K562 (cell line): ENCODE results near the gene SLC2A10. TPM values are rescaled to one million over a fixed set of nuclear protein-coding genes. Genes with fewer than 3 reads are reported as not detected.

Experiments
- ATAC-seq: fragments of 200-7000 bp; cut with Tn5 transposase; 3 replicates; pipeline ENCODE4 v1.9.1; 2020; ENCODE audit warnings: moderate library complexity
- BruUV-seq: library from RNA; stranded (reverse); fragments of 400-500 nt; replicated peaks from 2 replicates; lab custom pipeline; 2021; lab: Mats Ljungman, UMichigan
- CTCF ChIA-PET: fragments of 300-600 bp; formaldehyde crosslinking; extraction: SDS; loops from one replicate; lab custom pipeline; 2021; ENCODE audit warnings: low intra/inter-chr PET ratio; lab: Yijun Ruan, JAX
- POLR2A ChIA-PET: fragments of 300-600, 350-650 bp; sonication (Branson Sonifier 250); formaldehyde crosslinking; extraction: SDS; loops from one replicate; lab custom pipeline; 2021; ENCODE audit warnings: antibody characterized with exemption, inconsistent platforms; lab: Yijun Ruan, JAX
- DNase-seq, 4 experiments: peaks; one replicate each; pipeline versions ENCODE4 v3.0.0 to v3.0.0-alpha.2; 2011 to 2018; ENCODE audit warnings: low spot score in 3 of 4, mixed read lengths in 3 of 4; ENCODE audit errors: extremely low read depth in 1 of 4
- FAIRE-seq: peaks from 2 replicates; lab custom pipeline; 2011; peaks lifted over from hg19 to GRCh38; lab: Jason Lieb, UNC
- H2AFZ ChIP-seq: 2 replicates; pipeline ENCODE4 v1.6.0; 2011; ENCODE audit warnings: low read depth, low read length, control low read depth, inconsistent platforms
- H3K27ac ChIP-seq: fragments of 200-600 bp; 3 replicates; pipeline ENCODE4 v1.8.0; 2011; ENCODE audit warnings: low read depth, mild to moderate bottlenecking, control low read depth, inconsistent platforms, low read length, moderate library complexity, mixed read lengths; ENCODE audit errors: extremely low read depth
- H3K27me3 ChIP-seq, 2 experiments: fragments of 300-600 bp in 1 of 2; 2 replicates in 1 of 2; 3 replicates in 1 of 2; pipeline versions ENCODE4 v1.6.0 to v1.8.0; 2011; ENCODE audit warnings: inconsistent platforms in 2 of 2, low read length in 2 of 2, mild to moderate bottlenecking in 1 of 2, mixed read lengths in 1 of 2, moderate library complexity in 1 of 2; ENCODE audit not compliant: control insufficient read depth in 2 of 2, insufficient read depth in 2 of 2
- H3K36me3 ChIP-seq: fragments of 300-600 bp; 3 replicates; pipeline ENCODE4 v1.8.0; 2011; ENCODE audit warnings: mild to moderate bottlenecking, low read length, inconsistent platforms; ENCODE audit not compliant: control insufficient read depth, insufficient read depth
- H3K4me1 ChIP-seq, 2 experiments: fragments of 200-600 bp in 1 of 2; replicated peaks in 1 of 2; 2 replicates in 1 of 2; 3 replicates in 1 of 2; pipeline versions ENCODE4 v1.5.1 to v1.8.0; 2011; ENCODE audit warnings: inconsistent platforms in 2 of 2, low read length in 2 of 2, mild to moderate bottlenecking in 1 of 2, mixed read lengths in 1 of 2, moderate library complexity in 1 of 2; ENCODE audit not compliant: control insufficient read depth in 2 of 2, insufficient read depth in 2 of 2
- H3K4me2 ChIP-seq: 2 replicates; pipeline ENCODE4 v1.6.1; 2011; ENCODE audit warnings: low read length, control low read depth, inconsistent platforms, mixed read lengths; ENCODE audit not compliant: insufficient read depth
- H3K4me3 ChIP-seq: fragments of 200-600 bp; sonication (generic), shearing (Covaris generic); 2 replicates; pipeline ENCODE4 v1.5.1; 2016; ENCODE audit warnings: control low read depth, inconsistent platforms
- H3K79me2 ChIP-seq: fragments of 200-600 bp; 3 replicates; pipeline ENCODE4 v1.8.0; 2011; ENCODE audit warnings: low read length, inconsistent platforms; ENCODE audit not compliant: control insufficient read depth, insufficient read depth
- H3K9ac ChIP-seq, 2 experiments: 2 replicates each; pipeline versions ENCODE4 v1.6.0 to v1.6.1; 2011; ENCODE audit warnings: low read depth in 2 of 2, low read length in 2 of 2, control low read depth in 1 of 2, inconsistent platforms in 1 of 2, mild to moderate bottlenecking in 1 of 2, mixed read lengths in 1 of 2; ENCODE audit not compliant: insufficient read depth in 1 of 2
- H3K9me1 ChIP-seq: one replicate; pipeline ENCODE4 v1.6.0; 2011; ENCODE audit warnings: inconsistent platforms, mild to moderate bottlenecking, low read length, moderate library complexity; ENCODE audit not compliant: control insufficient read depth, insufficient read depth
- H3K9me3 ChIP-seq: replicated peaks from 2 replicates; pipeline ENCODE4 v1.5.1; 2011; ENCODE audit warnings: low read depth, low read length, inconsistent platforms; ENCODE audit not compliant: control insufficient read depth, insufficient read depth
- H4K20me1 ChIP-seq: replicated peaks from 2 replicates; pipeline ENCODE4 v1.6.1; 2011; ENCODE audit warnings: low read length, inconsistent platforms, mixed read lengths; ENCODE audit not compliant: control insufficient read depth, insufficient read depth
- ATF7 ChIP-seq: fragments of 450-650 bp; IDR thresholded peaks from 2 replicates; pipeline ENCODE4 v1.7.1; 2014; ENCODE audit warnings: mild to moderate bottlenecking, moderate library complexity
- HNRNPLL ChIP-seq: fragments of 200-400 bp; formaldehyde crosslinking; IDR thresholded peaks from 2 replicates; pipeline ENCODE4 v1.6.1; 2017; ENCODE audit warnings: low read length, low read depth, mild to moderate bottlenecking; ENCODE audit not compliant: poor library complexity, severe bottlenecking
- MLLT1 ChIP-seq, 2 experiments: fragments of 450-650 bp; IDR thresholded peaks; 2 replicates each; pipeline ENCODE4 v1.6.1; 2016
- NFRKB ChIP-seq: fragments of 450-650 bp; IDR thresholded peaks from 2 replicates; pipeline ENCODE4 v1.6.1; 2016; ENCODE audit warnings: low read depth
- NR4A1 ChIP-seq, 2 experiments: fragments of 250-450 bp in 1 of 2; fragments of 450-650 bp in 1 of 2; sonication (Bioruptor Pico) in 1 of 2; IDR thresholded peaks; 2 replicates each; pipeline versions ENCODE4 v1.4.0 to v1.6.1; 2016 to 2020; ENCODE audit warnings: mild to moderate bottlenecking in 2 of 2, missing compliant biosample characterization in 1 of 2, missing genetic modification characterization in 1 of 2, moderate library complexity in 1 of 2
- ZNF76 ChIP-seq: fragments of 250-450 bp; sonication (Bioruptor Pico); IDR thresholded peaks from 2 replicates; pipeline ENCODE4 v1.4.0; 2020; ENCODE audit warnings: mild to moderate bottlenecking, moderate library complexity, borderline replicate concordance
- ZNF77 ChIP-seq: fragments of 250-450 bp; sonication (Bioruptor Pico); IDR thresholded peaks from 2 replicates; pipeline ENCODE4 v1.5.0; 2020
- WGBS: fragments of 100-300 bp; shearing (Covaris generic); methylation state at CpG from one replicate; pipeline ENCODE4 v1.1.6; 2016; ENCODE audit warnings: low coverage, mixed read lengths; ENCODE audit not compliant: insufficient coverage; ENCODE audit errors: missing lambda C conversion rate; 5-methylcytosine and 5-hydroxymethylcytosine counted together
- in situ Hi-C: fragments of 300-500 bp; cut with MboI; formaldehyde crosslinking; loops from 4 replicates; pipeline ENCODE4 v1.15.0; 2018; ENCODE audit warnings: inconsistent platforms, mixed read lengths
- intact Hi-C: fragments of 100-400 bp; cut with micrococcal nuclease; formaldehyde crosslinking; loops from 2 replicates; pipeline ENCODE4 v1.14.2; 2022
- polyA plus RNA-seq, 8 experiments: library from polyadenylated mRNA; depleted of rRNA in 4 of 8; stranded (reverse) in 5 of 8; unstranded in 3 of 8; fragments of >200 nt; fragmentation: Nextera tagmentation in 2 of 8; fragmentation: Illumina TruSeq in 1 of 8; extraction: Ambion mirVana in 2 of 8; extraction: Trizol in 1 of 8; gene quantifications; 2 replicates each; pipeline versions ENCODE4 v1.2.1 to v1.2.3, GENCODE V29; 2011 to 2014; ENCODE audit warnings: inconsistent platforms in 1 of 8, missing spikeins in 1 of 8
- total RNA-seq, 7 experiments: library from RNA; depleted of rRNA in 6 of 7; stranded (reverse); fragments of >200 nt in 6 of 7; fragmentation: Illumina TruSeq in 2 of 7; extraction: Trizol in 2 of 7; gene quantifications; 2 replicates each; pipeline versions ENCODE4 v1.2.1 to v1.2.3, GENCODE V29; 2011 to 2021; ENCODE audit warnings: low replicate concordance in 1 of 7

SLC2A10 gene
- total and polyA plus RNA-seq, 9 of the 15 experiments (the other 6 are each of a cell fraction or from before 2014, with no cell fraction given) = 0.01 to 1.8 (median 0.10) TPM

GRCh38 chr20:46709055-46709458, 392 bp upstream of the SLC2A10 start:
- peak overlapping the region; percentile 41 for H3K4me3 ChIP-seq
- peak overlapping the region; percentile 53; the same call in 1 of the 2 replicates for H3K4me2 ChIP-seq
- in situ Hi-C loops (no loop called here), intact Hi-C loops (no loop called here)
- CTCF ChIA-PET = no interaction called here
- H3K4me1 ChIP-seq = peaks cover 6 to 13% of the 10 kb centered on the region in 2 experiments; a peak in 3 of 5 replicates
- no peaks in the 10 kb centered on the region for H3K79me2 ChIP-seq
- H3K36me3 ChIP-seq = no peaks in the 10 kb centered on the region
- peaks cover 3 to 24% of the 10 kb centered on the region in 2 experiments; a peak in 3 of 5 replicates for H3K27me3 ChIP-seq
- peak overlapping the region in 1 of 2 experiments; percentile 3; a peak in 1 of 4 replicates for H3K9ac ChIP-seq
- no TSS peak for BruUV-seq
- TF ChIP-seq NR4A1 (CRISPR knock-in tag; IDR thresholded peaks at IDR 0.05) (no peak), NR4A1 (tag; IDR thresholded peaks at IDR 0.05) (0 out of 2 replicates have a peak, but pooled peaks have one; percentile 34), ZNF77 (CRISPR knock-in tag) (no peak), HNRNPLL (no peak), ATF7 (no peak), NFRKB (0 out of 2 replicates have a peak, but pooled peaks have one; percentile 25), ZNF76 (no peak), MLLT1 (IDR thresholded peaks at IDR 0.05) (peak in 1 of 2 experiments; percentile 79; a peak in 2 of 4 replicates)
- H4K20me1 ChIP-seq = no peaks in the 10 kb centered on the region
- FAIRE-seq (no peak), ATAC-seq (peak; percentile 27; the same call in 2 of the 3 replicates), DNase-seq (no peak)
- H3K9me3 ChIP-seq = peaks cover 3% of the 10 kb centered on the region; the same call in 1 of the 2 replicates
- H3K27ac ChIP-seq = no peak overlapping the region
- H2AFZ ChIP-seq = peak overlapping the region; percentile 89
- no peaks in the 10 kb centered on the region for H3K9me1 ChIP-seq
- 56% methylated on average over 9 of the region's 13 CpGs for WGBS
- POLR2A ChIA-PET = interaction anchor here (0.6 kb wide), 1 partner anchor 700 kb away, joined by 3 read pairs; no protein-coding TSS in a partner anchor
